AG04449 (cell line): ENCODE results near the gene RNU6-1.

Experiments
- CTCF ChIA-PET: fragments of 350-600 bp; formaldehyde crosslinking; extraction: SDS; loops from one replicate; lab custom pipeline; 2021; ENCODE audit warnings: antibody characterized with exemption; lab: Yijun Ruan, JAX
- POLR2A ChIA-PET: fragments of 400-600, 350-600 bp; formaldehyde crosslinking; extraction: SDS; loops from one replicate; lab custom pipeline; 2020; ENCODE audit warnings: antibody characterized with exemption, inconsistent platforms; lab: Yijun Ruan, JAX
- DNase-seq: peaks from one replicate; pipeline ENCODE4 v3.0.0-alpha.2; 2010; ENCODE audit warnings: low read depth, low spot score
- H3K4me3 ChIP-seq: 2 replicates; pipeline ENCODE4 v1.5.1; 2011; ENCODE audit warnings: low read depth, mild to moderate bottlenecking, control low read depth, low read length
- CTCF ChIP-seq: IDR thresholded peaks from one replicate; pipeline ENCODE4 v1.5.1; 2011; ENCODE audit warnings: mild to moderate bottlenecking, moderate library complexity, low read length, control low read depth, inconsistent platforms; ENCODE audit not compliant: insufficient read depth; ENCODE audit errors: missing control alignments

Gene RNU6-1

DNA sequence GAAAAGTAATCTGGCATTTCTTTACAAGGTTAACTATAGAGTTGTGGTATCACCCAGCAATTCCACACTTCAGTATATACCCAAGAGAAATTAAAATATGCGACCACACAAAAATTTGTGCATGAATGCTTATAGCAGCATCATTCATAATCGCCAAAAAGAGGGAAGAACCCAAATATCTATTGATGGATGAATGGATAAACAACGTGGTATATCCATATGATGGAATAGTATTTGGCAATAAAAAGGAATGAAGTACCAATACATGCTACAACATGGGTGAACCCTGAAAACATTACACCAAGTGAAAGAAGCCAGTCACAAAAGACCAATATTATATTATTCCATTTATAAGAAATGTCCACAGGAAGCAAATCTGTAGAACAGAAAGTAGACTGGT lies 23.2 kb downstream of the RNU6-1 start:
- TF ChIP-seq CTCF = no peak
- POLR2A ChIA-PET = no interaction called here
- CTCF ChIA-PET = no interaction called here
- H3K4me3 ChIP-seq = no peak overlapping the region
- no peak for DNase-seq

DNA sequence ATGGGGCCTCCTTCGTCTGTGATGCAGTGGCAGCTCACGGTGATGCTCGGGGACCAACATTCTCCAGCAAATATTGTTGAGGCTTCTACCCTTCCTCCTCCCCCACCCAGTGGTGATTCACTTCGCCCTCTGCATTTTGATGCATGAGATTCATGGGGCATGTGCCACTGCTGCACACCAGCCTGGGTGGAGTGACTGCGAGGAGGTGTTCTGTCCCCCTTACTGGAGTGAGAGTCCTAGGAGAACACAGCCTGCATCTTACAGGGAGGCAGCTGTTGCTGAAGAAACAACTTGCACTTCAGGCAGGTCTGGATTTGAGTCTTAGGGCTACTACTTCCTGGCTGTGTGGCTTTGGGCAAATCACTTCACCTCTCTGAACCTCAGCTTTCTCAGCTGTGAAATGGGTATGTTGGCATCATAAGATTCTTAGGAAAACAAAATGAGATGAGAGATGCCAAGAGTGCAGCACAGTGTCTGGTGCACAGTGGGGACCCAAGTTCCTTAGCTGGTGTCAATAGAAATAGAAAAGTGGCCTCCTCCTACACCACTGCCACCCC lies 24.7 kb downstream of the RNU6-1 start:
- H3K4me3 ChIP-seq = no peak overlapping the region
- no peak for DNase-seq
- no peak for TF ChIP-seq CTCF
- ChIA-PET POLR2A (no interaction called here), CTCF (interaction anchor here (0.8 to 1.4 kb wide), 2 partner anchors 8 to 358 kb away, joined by 3 to 4 read pairs; no protein-coding TSS in a partner anchor)

DNA sequence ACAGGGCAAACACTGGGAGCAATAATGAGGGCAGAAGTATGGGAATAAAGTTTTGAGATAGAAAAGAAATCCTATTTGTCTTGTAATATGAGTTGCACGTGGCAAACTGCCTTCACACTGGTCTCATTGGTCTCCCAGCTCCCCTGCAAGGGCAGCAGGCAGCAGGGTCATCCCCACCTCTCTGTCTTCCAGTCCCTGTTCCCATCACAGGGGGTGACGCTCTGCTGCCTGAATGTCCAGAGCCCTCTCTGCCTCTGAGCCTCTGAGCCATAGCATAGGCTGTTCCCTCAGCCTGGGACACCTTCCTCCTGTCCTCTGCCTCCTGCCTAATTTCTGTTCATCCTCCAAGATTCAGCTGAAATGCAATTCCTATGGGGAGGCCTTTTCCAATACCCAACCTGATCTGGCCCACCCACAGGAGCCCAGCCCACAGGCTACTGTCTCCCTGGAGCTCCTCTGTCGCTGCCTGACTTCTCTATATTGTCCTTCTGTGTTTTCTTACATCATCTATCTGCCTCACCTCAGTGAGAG lies 26.7 kb downstream of the RNU6-1 start:
- TF ChIP-seq CTCF = no peak
- no peak overlapping the region for H3K4me3 ChIP-seq
- POLR2A ChIA-PET = no interaction called here
- no peak for DNase-seq
- CTCF ChIA-PET = no interaction called here

DNA sequence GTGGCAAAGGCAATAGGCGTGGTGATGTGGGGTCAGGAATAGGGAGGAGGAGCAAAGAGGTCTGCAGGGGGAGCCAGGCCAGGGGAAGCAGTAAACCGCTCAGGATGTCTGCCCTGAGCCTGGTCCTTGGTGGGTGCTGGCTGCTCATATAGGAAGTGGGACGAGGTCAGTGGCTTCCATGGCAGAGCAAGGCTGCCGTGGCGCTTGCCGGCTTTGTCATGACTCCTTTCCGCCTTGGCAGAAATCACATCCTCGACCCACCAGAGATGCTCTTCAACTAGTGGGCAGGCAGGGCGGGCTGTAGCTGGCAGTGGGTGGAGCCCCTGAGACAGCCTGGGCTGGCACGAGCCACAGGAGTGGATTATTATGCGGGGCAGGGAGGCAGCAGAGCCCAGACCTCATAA lies 27.6 kb downstream of the RNU6-1 start:
- CTCF ChIA-PET = no interaction called here
- DNase-seq = no peak
- no peak overlapping the region for H3K4me3 ChIP-seq
- POLR2A ChIA-PET = no interaction called here
- TF ChIP-seq CTCF = no peak

DNA sequence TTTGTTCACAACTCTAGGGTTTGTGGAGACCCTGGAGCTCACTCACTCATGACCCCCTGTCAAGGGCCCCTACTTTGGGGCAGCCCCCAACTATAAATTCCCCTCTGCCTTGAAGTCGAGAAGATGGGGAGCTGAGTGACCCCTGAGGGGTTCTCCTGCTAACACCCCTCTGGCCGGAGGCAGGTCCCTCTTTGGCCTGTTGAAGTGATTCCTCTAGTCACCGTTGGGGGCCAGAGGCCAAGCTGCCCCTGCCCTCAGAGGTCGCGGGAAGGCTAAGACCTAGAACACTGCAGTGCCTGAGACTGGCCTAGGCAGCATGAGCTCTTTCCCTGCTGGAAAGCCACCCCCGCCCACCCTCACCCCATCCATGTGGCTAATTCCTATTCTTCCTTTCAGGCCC lies 30.0 kb downstream of the RNU6-1 start:
- ChIA-PET CTCF (interaction anchor here (1.2 kb wide), 1 partner anchor 353 kb away, joined by 4 read pairs; no protein-coding TSS in a partner anchor), POLR2A (no interaction called here)
- no peak for DNase-seq
- H3K4me3 ChIP-seq = no peak overlapping the region
- no peak for TF ChIP-seq CTCF

DNA sequence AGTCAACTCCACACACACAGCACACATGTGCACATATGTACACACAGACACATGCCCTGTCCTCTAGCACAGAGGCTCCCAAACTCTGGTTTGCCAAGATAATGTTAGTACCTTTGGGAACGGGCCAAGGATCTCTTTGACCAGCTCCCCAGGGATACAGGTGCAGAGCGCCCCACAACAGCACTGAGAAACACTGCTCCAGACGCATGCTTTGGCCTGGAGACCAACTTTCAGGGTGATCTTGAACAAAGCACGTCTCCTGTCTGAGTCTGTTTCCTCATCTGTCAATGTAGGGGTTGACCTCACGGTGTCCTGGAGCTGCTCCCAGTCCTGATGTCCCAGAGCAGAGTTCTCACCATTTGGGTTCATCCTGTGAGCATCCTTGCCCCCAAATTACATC lies 30.4 kb downstream of the RNU6-1 start:
- ChIA-PET POLR2A (no interaction called here), CTCF (interaction anchor here (1.2 kb wide), 1 partner anchor 352 kb away, joined by 4 read pairs; no protein-coding TSS in a partner anchor)
- no peak for DNase-seq
- H3K4me3 ChIP-seq = no peak overlapping the region
- TF ChIP-seq CTCF = no peak
